K562 (cell line): ENCODE data around the gene WWOX.

ENCODE experiments used
- EHMT2 ChIP-seq: fragments of 450-650 bp; IDR thresholded peaks from 2 replicates; pipeline ENCODE4 v1.6.1; 2018; ENCODE audit warnings: antibody characterized with exemption
- ELK1 ChIP-seq: sonication (generic); formaldehyde crosslinking; IDR thresholded peaks from 2 replicates; pipeline ENCODE4 v1.8.1; 2022; ENCODE audit warnings: missing genetic modification reagents
- RFX1 ChIP-seq: fragments of 450-650 bp; IDR thresholded peaks from 2 replicates; pipeline ENCODE4 v1.6.1; 2016; ENCODE audit warnings: mild to moderate bottlenecking, moderate library complexity
- TF ChIP-seq, protein P1 (sequence below), 3 experiments: IDR thresholded peaks in 2 of 3; conservative IDR thresholded peaks in 1 of 3; 2 replicates each; pipeline ENCODE4 v1.5.1; 2011 to 2012; ENCODE audit warnings: low read length in 3 of 3, mild to moderate bottlenecking in 3 of 3, control low read depth in 2 of 3, improper control_type of control experiment in 1 of 3, inconsistent platforms in 1 of 3, low read depth in 1 of 3, mixed read lengths in 1 of 3, moderate library complexity in 1 of 3; ENCODE audit not compliant: insufficient read depth in 2 of 3

- TF ChIP-seq RFX1 (no peak), ELK1 (no peak), EHMT2 (no peak)
- TF ChIP-seq, protein P1, sequence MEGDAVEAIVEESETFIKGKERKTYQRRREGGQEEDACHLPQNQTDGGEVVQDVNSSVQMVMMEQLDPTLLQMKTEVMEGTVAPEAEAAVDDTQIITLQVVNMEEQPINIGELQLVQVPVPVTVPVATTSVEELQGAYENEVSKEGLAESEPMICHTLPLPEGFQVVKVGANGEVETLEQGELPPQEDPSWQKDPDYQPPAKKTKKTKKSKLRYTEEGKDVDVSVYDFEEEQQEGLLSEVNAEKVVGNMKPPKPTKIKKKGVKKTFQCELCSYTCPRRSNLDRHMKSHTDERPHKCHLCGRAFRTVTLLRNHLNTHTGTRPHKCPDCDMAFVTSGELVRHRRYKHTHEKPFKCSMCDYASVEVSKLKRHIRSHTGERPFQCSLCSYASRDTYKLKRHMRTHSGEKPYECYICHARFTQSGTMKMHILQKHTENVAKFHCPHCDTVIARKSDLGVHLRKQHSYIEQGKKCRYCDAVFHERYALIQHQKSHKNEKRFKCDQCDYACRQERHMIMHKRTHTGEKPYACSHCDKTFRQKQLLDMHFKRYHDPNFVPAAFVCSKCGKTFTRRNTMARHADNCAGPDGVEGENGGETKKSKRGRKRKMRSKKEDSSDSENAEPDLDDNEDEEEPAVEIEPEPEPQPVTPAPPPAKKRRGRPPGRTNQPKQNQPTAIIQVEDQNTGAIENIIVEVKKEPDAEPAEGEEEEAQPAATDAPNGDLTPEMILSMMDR (IDR thresholded peaks at IDR 0.05 in 2 of 3, conservative IDR thresholded peaks at IDR 0.05 in 1 of 3; ENCODE audit: insufficient read depth in 2 of 3, low read depth in 1 of 3, low read length in 3 of 3): no peak
Measured at GRCh38 chr16:78502812-78503350, 403.4 kb downstream of the WWOX start.
